T-cell (primary cell): Measurements from ENCODE around the gene ADAM12. TPM values are rescaled to one million over a fixed set of nuclear protein-coding genes. Genes with fewer than 3 reads are reported as not detected.

Source experiments
- ATAC-seq, 4 experiments: fragments of 200-7000 bp in 3 of 4; fragments of 150-1000 bp in 1 of 4; cut with Tn5 transposase; replicated peaks in 1 of 4; 1 replicate in 3 of 4; 2 replicates in 1 of 4; pipeline ENCODE4 v1.10.0; 2021; ENCODE audit warnings: moderate library complexity in 3 of 4, mild to moderate bottlenecking in 2 of 4, moderate number of reproducible peaks in 1 of 4
- CTCF ChIA-PET, 2 donors: fragments of 300-600 bp; sonication (Branson Sonifier 250); formaldehyde crosslinking; loops; one replicate each; lab custom pipeline; 2022; ENCODE audit warnings: antibody characterized with exemption in 2 of 2; lab: Charles Lee
- POLR2A ChIA-PET, 2 donors: fragments of 300-600 bp; sonication (Branson Sonifier 250); formaldehyde crosslinking; loops; one replicate each; lab custom pipeline; 2022; ENCODE audit warnings: antibody characterized with exemption in 2 of 2; lab: Charles Lee
- DNase-seq, 35 experiments: peaks; one replicate each; pipeline versions ENCODE4 v3.0.0 to v3.0.0-alpha.2; 2013 to 2023
- H3K27ac ChIP-seq: one replicate; pipeline ENCODE4 v1.5.1; 2013; ENCODE audit warnings: low read length
- H3K27me3 ChIP-seq, 2 experiments: replicated peaks in 1 of 2; 1 replicate in 1 of 2; 2 replicates in 1 of 2; pipeline versions ENCODE4 v1.6.1 to v1.7.0; 2013; ENCODE audit warnings: low read length in 1 of 2, mixed read lengths in 1 of 2; ENCODE audit not compliant: control insufficient read depth in 2 of 2, insufficient read depth in 2 of 2; ENCODE audit errors: extremely low read depth in 1 of 2
- H3K36me3 ChIP-seq, 2 donors: 1 replicate in 1 of 2; 2 replicates in 1 of 2; pipeline versions ENCODE4 v1.6.1 to v1.7.0; 2013; ENCODE audit warnings: low read length in 1 of 2; ENCODE audit not compliant: control insufficient read depth in 2 of 2, insufficient read depth in 1 of 2; ENCODE audit errors: extremely low read depth in 1 of 2
- H3K4me1 ChIP-seq, 2 experiments: 1 replicate in 1 of 2; 2 replicates in 1 of 2; pipeline versions ENCODE4 v1.6.1 to v1.7.0; 2013; ENCODE audit warnings: low read length in 2 of 2, mixed read lengths in 1 of 2; ENCODE audit not compliant: insufficient read depth in 2 of 2, control insufficient read depth in 1 of 2; ENCODE audit errors: extremely low read depth in 1 of 2
- H3K4me3 ChIP-seq, 2 donors: 1 replicate in 1 of 2; 2 replicates in 1 of 2; pipeline versions ENCODE4 v1.5.1 to v1.7.0; 2013; ENCODE audit warnings: mild to moderate bottlenecking in 2 of 2, low read length in 1 of 2, moderate library complexity in 1 of 2; ENCODE audit not compliant: control insufficient read depth in 1 of 2; ENCODE audit errors: extremely low read depth in 1 of 2
- H3K9me3 ChIP-seq: 2 replicates; pipeline ENCODE4 v1.7.0; 2013
- H3K27ac Mint-ChIP-seq, 2 donors: one replicate each; pipeline ENCODE4 v1.8.0; 2020 to 2021; ENCODE audit warnings: mild to moderate bottlenecking in 2 of 2, mixed read lengths in 2 of 2
- H3K27me3 Mint-ChIP-seq, 2 donors: one replicate each; pipeline ENCODE4 v1.8.0; 2021 to 2022; ENCODE audit warnings: mixed read lengths in 2 of 2
- H3K36me3 Mint-ChIP-seq: one replicate; pipeline ENCODE4 v1.8.0; 2021; ENCODE audit warnings: mixed read lengths
- H3K4me1 Mint-ChIP-seq, 3 donors: one replicate each; pipeline ENCODE4 v1.8.0; 2020 to 2022; ENCODE audit warnings: mixed read lengths in 3 of 3, mild to moderate bottlenecking in 1 of 3
- H3K4me3 Mint-ChIP-seq, 3 donors: one replicate each; pipeline ENCODE4 v1.8.0; 2020 to 2022; ENCODE audit warnings: mild to moderate bottlenecking in 3 of 3, mixed read lengths in 3 of 3, moderate library complexity in 3 of 3
- H3K9me3 Mint-ChIP-seq, 3 donors: one replicate each; pipeline ENCODE4 v1.8.0; 2020 to 2022; ENCODE audit warnings: mixed read lengths in 3 of 3
- WGBS: methylation state at CpG from one replicate; pipeline ENCODE4 v1.1.5; 2013; ENCODE audit warnings: missing lambda C conversion rate; ENCODE audit not compliant: insufficient coverage; 5-methylcytosine and 5-hydroxymethylcytosine counted together
- total RNA-seq, 35 experiments: library from RNA in 6 of 35; stranded (reverse) in 6 of 35; fragments of 120-200 nt in 1 of 35; gene quantifications; one replicate each; pipeline versions ENCODE4 v1.2.1 to v1.2.4 and lab custom pipeline; 2013 to 2026

Gene ADAM12
- total RNA-seq, 5 donors from 2014 or later (not counting 1 experiment from before 2014, with no cell fraction given): 0.35 to 5.7 (median 1.2) TPM

GRCh38 chr10:126156012-126156411 is 232.3 kb downstream of the ADAM12 start:
- WGBS: 61% methylated on average over 2 of the region's 7 CpGs
- Mint-ChIP-seq H3K36me3 (no peaks in the 10 kb centered on the region), H3K27ac (peak overlapping the region in 1 of 2 donors; percentile 2), H3K4me3 (no peak overlapping the region), H3K4me1 (peaks cover 0 to 6% (median 0%) of the 10 kb centered on the region in 3 donors), H3K27me3 (peaks cover 6 to 11% of the 10 kb centered on the region in 2 donors), H3K9me3 (peaks cover 0 to 2% (median 0%) of the 10 kb centered on the region in 3 donors)
- no peak overlapping the region for H3K4me3 ChIP-seq
- peaks cover 0 to 8% of the 10 kb centered on the region in 2 experiments for H3K27me3 ChIP-seq
- no peak for ATAC-seq
- POLR2A ChIA-PET: no interaction called here
- no peaks in the 10 kb centered on the region for H3K36me3 ChIP-seq
- H3K4me1 ChIP-seq: peaks cover 0 to 5% of the 10 kb centered on the region in 2 experiments
- H3K9me3 ChIP-seq: no peaks in the 10 kb centered on the region
- CTCF ChIA-PET: no interaction called here
- DNase-seq: no peak
- H3K27ac ChIP-seq: no peak overlapping the region

DNA sequence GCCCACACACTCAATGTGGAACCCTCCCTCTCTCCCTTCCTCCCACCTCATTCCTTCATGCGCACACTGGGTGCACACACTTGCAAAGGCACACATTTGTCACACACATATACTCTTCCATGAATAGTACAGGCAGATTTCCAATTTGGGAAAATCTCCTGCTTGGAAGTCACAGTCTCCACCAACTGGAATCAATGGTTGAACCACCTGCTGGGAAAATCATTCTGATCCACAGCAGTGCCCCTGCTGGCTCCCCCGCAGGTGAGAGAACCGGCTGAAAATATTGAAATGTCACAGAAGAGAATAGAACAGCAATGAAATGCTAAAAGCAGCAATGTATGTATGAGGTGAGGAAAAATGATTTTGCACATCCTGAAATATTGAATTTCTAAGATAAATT is 232.7 kb downstream of the ADAM12 start:
- no peak overlapping the region for H3K4me3 ChIP-seq
- no peaks in the 10 kb centered on the region for H3K36me3 ChIP-seq
- peaks cover 2% of the 10 kb centered on the region in 3 donors for H3K9me3 Mint-ChIP-seq
- DNase-seq (no peak), ATAC-seq (no peak)
- no peaks in the 10 kb centered on the region for H3K36me3 Mint-ChIP-seq
- POLR2A ChIA-PET: no interaction called here
- peaks cover 0 to 6% of the 10 kb centered on the region in 2 experiments for H3K27me3 ChIP-seq
- H3K27ac ChIP-seq: no peak overlapping the region
- WGBS: 100% methylated on average over 1 of the region's 3 CpGs
- no peaks in the 10 kb centered on the region for H3K9me3 ChIP-seq
- H3K27ac Mint-ChIP-seq: no peak overlapping the region
- peaks cover 6 to 11% of the 10 kb centered on the region in 2 donors for H3K27me3 Mint-ChIP-seq
- H3K4me1 Mint-ChIP-seq: peaks cover 0 to 6% (median 0%) of the 10 kb centered on the region in 3 donors
- peaks cover 0 to 5% of the 10 kb centered on the region in 2 experiments for H3K4me1 ChIP-seq
- CTCF ChIA-PET: no interaction called here
- H3K4me3 Mint-ChIP-seq: no peak overlapping the region

DNA sequence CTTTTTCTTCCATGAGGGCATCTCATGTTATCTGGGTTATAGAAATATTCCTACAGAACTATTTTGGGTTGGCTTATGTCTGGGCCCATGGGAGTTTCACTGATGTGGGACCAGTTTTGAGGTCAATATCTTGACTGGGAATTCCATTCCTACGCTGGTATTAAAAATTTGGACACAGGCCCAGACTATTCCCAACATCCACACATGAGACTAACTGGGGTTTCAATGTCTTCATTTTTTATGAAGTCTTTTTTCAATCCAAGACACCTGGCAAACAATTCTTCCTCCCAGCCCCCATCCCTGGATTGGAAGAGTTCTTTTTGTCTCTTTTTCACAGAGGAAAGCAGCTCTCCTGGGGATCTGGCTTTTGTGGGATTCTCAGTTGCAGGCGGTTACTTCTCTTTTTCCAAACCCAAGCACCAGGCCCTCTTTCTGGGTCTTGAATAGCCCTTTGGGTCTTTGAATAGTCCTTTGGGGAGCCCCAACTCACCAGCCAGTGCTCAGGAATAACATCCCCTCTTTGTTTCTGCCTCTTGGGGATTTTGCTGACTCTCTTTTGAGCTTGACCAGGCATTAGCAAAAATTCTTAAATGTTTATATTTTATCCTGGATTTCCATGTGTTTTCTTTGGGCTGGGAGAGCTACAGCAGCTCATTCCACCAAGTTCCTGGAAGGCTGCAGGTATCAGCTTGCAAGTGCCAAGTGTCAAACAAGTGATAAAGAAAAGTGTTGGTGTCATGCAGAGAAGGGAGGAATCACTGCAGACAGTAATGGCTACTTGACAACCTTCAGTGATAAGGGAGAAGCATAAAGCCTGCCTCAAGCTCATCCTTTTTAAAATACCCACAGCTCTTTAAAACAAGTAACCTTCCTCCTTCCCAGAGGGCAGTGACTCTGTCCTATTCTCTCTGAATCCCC is 234.3 kb downstream of the ADAM12 start:
- Histone ChIP-seq H3K9me3 (no peaks in the 10 kb centered on the region), H3K4me1 (peaks cover 0 to 5% of the 10 kb centered on the region in 2 experiments), H3K27ac (no peak overlapping the region), H3K36me3 (no peaks in the 10 kb centered on the region), H3K27me3 (peaks cover 0 to 6% of the 10 kb centered on the region in 2 experiments), H3K4me3 (no peak overlapping the region)
- H3K4me1 Mint-ChIP-seq: peaks cover 0 to 6% (median 0%) of the 10 kb centered on the region in 3 donors
- no peak overlapping the region for H3K27ac Mint-ChIP-seq
- H3K9me3 Mint-ChIP-seq: peaks cover 2 to 6% (median 6%) of the 10 kb centered on the region in 3 donors
- DNase-seq (no peak), ATAC-seq (no peak)
- ChIA-PET CTCF (no interaction called here), POLR2A (no interaction called here)
- WGBS: 80% methylated on average over 1 of the region's 2 CpGs
- H3K4me3 Mint-ChIP-seq: no peak overlapping the region
- peaks cover 6 to 11% of the 10 kb centered on the region in 2 donors for H3K27me3 Mint-ChIP-seq
- H3K36me3 Mint-ChIP-seq: no peaks in the 10 kb centered on the region

- H3K27ac ChIP-seq: no peak overlapping the region
- no peak for DNase-seq
- no peaks in the 10 kb centered on the region for H3K27me3 ChIP-seq
- Mint-ChIP-seq H3K36me3 (no peaks in the 10 kb centered on the region), H3K9me3 (peaks cover 2 to 11% (median 6%) of the 10 kb centered on the region in 3 donors), H3K4me1 (no peaks in the 10 kb centered on the region), H3K27me3 (no peaks in the 10 kb centered on the region), H3K4me3 (no peak overlapping the region), H3K27ac (no peak overlapping the region)
- ChIA-PET POLR2A (no interaction called here), CTCF (no interaction called here)
- ATAC-seq: no peak
- H3K4me1 ChIP-seq: no peaks in the 10 kb centered on the region
- no peaks in the 10 kb centered on the region for H3K9me3 ChIP-seq
- WGBS: 41% methylated on average over 2 of the region's 7 CpGs
- H3K4me3 ChIP-seq: no peak overlapping the region
- H3K36me3 ChIP-seq: no peaks in the 10 kb centered on the region
These were observed 240.2 kb downstream of the ADAM12 start for GRCh38 chr10:126147866-126148587.

DNA sequence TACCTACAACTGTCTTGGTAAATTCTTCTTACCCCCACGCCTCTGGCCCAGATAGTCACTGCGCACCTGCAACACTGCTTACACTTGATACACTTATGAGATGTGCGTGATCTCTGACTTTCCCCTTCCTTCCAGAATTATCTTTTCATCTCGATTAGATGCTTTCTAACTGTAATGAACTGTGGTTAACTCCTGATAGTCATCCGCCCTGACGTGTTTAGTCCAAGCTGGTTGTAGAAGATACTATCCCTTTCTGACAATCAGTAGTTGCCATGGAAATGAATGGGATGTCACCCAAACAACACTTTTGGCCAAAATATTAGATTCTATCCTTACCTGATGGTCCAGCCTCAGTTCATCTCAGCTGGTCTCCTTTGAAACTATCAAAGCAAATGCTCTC is 241.5 kb downstream of the ADAM12 start:
- Mint-ChIP-seq H3K4me1 (no peaks in the 10 kb centered on the region), H3K27ac (no peak overlapping the region), H3K36me3 (no peaks in the 10 kb centered on the region), H3K27me3 (no peaks in the 10 kb centered on the region), H3K9me3 (peaks cover 0 to 17% (median 6%) of the 10 kb centered on the region in 3 donors), H3K4me3 (no peak overlapping the region)
- Histone ChIP-seq H3K27me3 (no peaks in the 10 kb centered on the region), H3K27ac (no peak overlapping the region), H3K9me3 (no peaks in the 10 kb centered on the region), H3K4me3 (no peak overlapping the region), H3K4me1 (no peaks in the 10 kb centered on the region), H3K36me3 (no peaks in the 10 kb centered on the region)
- POLR2A ChIA-PET: no interaction called here
- 92% methylated on average over 2 of the region's 6 CpGs for WGBS
- CTCF ChIA-PET: no interaction called here
- no peak for DNase-seq
- no peak for ATAC-seq

GRCh38 chr10:126143117-126143516 is 245.2 kb downstream of the ADAM12 start:
- H3K4me3 Mint-ChIP-seq: no peak overlapping the region
- H3K4me1 Mint-ChIP-seq: no peaks in the 10 kb centered on the region
- Histone ChIP-seq H3K4me1 (no peaks in the 10 kb centered on the region), H3K4me3 (no peak overlapping the region), H3K9me3 (no peaks in the 10 kb centered on the region), H3K27ac (no peak overlapping the region), H3K27me3 (no peaks in the 10 kb centered on the region), H3K36me3 (no peaks in the 10 kb centered on the region)
- POLR2A ChIA-PET: no interaction called here
- ATAC-seq: no peak
- H3K9me3 Mint-ChIP-seq: peaks cover 0 to 10% (median 2%) of the 10 kb centered on the region in 3 donors
- no peak overlapping the region for H3K27ac Mint-ChIP-seq
- no peak for DNase-seq
- WGBS: 92% methylated on average over 2 of the region's 2 CpGs
- CTCF ChIA-PET: no interaction called here
- peaks cover 0 to 2% of the 10 kb centered on the region in 2 donors for H3K27me3 Mint-ChIP-seq
- H3K36me3 Mint-ChIP-seq: no peaks in the 10 kb centered on the region
